ENCODE results near the gene HOXD11. TPM values are rescaled to one million over a fixed set of nuclear protein-coding genes. Genes with fewer than 3 reads are reported as not detected.

Gene HOXD11
- total and polyA plus RNA-seq, 2 of the 13 experiments (the other 11 are each of a cell fraction or from before 2014, with no cell fraction given) = not detected

DNA sequence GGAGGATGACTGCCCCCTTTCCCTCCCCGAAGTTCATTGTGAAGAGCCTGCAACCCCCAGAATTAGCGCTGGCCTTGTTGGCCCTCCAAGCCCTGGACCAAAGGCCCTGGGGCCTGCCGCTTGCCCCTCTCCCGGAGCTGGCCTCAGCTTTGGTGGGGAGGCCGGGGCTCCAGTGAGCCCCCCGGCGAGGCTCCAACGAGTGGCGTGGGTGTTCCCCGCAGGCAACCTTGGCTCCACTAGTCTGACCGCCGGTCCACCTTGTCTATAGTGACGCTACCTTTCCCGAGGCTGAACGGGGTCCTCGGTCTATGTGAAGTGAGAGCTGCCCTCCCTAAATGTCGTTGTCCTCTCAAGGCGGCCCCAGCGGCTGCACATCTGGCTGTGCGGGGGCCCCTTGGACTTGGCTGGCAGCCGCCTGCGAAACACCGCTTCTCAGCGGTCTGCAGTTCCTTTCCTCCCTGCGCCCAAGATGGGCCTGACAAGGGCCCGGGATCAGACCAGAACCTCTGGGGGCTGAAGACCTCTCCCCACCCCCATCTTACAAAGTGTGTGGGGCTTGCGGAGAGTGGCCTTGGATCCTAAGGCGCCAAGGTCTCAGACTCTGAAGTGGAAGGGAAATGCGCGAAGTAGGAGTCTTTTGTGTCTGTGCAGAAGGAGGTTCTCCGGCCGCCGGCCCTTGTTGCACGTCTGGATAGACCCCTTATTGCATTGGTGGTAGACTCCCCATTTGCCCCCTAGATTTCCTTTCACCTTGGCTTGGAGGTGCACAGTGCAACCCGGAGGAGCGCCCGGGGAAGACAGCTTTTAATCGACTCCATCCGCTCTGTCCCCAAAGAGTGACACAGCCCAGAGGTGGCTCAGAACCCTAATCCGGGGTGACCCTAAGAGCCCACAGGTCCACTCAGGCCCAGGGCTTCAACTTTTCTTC, 5.6 kb downstream of the HOXD11 start:
- H3K9ac ChIP-seq (ENCODE audit: insufficient read depth, low read depth, low read length) = no peak overlapping the region
- H2AFZ ChIP-seq (ENCODE audit: low read length) = no peak overlapping the region
- no peaks in the 10 kb centered on the region for H3K9me3 ChIP-seq (ENCODE audit: low read length)
- no peak overlapping the region for H3K4me3 ChIP-seq (replicated peaks in 1 of 3; ENCODE audit: insufficient read depth in 1 of 3, low read depth in 2 of 3, low read length in 3 of 3)
- H3K4me2 ChIP-seq (ENCODE audit: low read depth, low read length) = no peak overlapping the region
- H3K27me3 ChIP-seq (ENCODE audit: control insufficient read depth in 1 of 2, insufficient read depth in 2 of 2, low read length in 2 of 2) = peaks cover 19 to 92% of the 10 kb centered on the region in 2 experiments; a peak in 4 of 5 replicates
- H3K36me3 ChIP-seq (replicated peaks in 1 of 2; ENCODE audit: control insufficient read depth in 1 of 2, insufficient read depth in 2 of 2, low read length in 2 of 2) = no peaks in the 10 kb centered on the region
- H3K4me1 ChIP-seq (ENCODE audit: insufficient read depth, low read length) = peaks cover 14% of the 10 kb centered on the region
- no TSS peak for BruUV-seq (replicated peaks)
- no peaks in the 10 kb centered on the region for H4K20me1 ChIP-seq (ENCODE audit: insufficient read depth, low read length)
- intact Hi-C loops (cut with micrococcal nuclease; ENCODE audit: unreplicated experiment) (loop anchor here (5.0 kb wide), 2 partner anchors 525 to 1035 kb away; no protein-coding TSS in a partner anchor), in situ Hi-C loops (cut with HindIII; ENCODE audit: extremely low pct_ligation_motif_present, low pct_unique_long_range_greater_than_20kb) (no loop called here)
- no peak for TF ChIP-seq ZFY (CRISPR knock-in tag; IDR thresholded peaks at IDR 0.05)
- no peak for TF ChIP-seq AKAP8 (CRISPR knock-in tag; IDR thresholded peaks at IDR 0.05)
- TF ChIP-seq, protein P1, sequence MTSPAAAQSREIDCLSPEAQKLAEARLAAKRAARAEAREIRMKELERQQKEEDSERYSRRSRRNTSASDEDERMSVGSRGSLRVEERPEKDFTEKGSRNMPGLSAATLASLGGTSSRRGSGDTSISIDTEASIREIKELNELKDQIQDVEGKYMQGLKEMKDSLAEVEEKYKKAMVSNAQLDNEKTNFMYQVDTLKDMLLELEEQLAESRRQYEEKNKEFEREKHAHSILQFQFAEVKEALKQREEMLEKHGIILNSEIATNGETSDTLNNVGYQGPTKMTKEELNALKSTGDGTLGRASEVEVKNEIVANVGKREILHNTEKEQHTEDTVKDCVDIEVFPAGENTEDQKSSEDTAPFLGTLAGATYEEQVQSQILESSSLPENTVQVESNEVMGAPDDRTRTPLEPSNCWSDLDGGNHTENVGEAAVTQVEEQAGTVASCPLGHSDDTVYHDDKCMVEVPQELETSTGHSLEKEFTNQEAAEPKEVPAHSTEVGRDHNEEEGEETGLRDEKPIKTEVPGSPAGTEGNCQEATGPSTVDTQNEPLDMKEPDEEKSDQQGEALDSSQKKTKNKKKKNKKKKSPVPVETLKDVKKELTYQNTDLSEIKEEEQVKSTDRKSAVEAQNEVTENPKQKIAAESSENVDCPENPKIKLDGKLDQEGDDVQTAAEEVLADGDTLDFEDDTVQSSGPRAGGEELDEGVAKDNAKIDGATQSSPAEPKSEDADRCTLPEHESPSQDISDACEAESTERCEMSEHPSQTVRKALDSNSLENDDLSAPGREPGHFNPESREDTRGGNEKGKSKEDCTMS (CRISPR knock-in tag; conservative IDR thresholded peaks at IDR 0.05) = no peak
- TF ChIP-seq, protein P2, sequence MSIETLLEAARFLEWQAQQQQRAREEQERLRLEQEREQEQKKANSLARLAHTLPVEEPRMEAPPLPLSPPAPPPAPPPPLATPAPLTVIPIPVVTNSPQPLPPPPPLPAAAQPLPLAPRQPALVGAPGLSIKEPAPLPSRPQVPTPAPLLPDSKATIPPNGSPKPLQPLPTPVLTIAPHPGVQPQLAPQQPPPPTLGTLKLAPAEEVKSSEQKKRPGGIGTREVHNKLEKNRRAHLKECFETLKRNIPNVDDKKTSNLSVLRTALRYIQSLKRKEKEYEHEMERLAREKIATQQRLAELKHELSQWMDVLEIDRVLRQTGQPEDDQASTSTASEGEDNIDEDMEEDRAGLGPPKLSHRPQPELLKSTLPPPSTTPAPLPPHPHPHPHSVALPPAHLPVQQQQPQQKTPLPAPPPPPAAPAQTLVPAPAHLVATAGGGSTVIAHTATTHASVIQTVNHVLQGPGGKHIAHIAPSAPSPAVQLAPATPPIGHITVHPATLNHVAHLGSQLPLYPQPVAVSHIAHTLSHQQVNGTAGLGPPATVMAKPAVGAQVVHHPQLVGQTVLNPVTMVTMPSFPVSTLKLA (IDR thresholded peaks at IDR 0.05) = no peak
- ATAC-seq (no peak), DNase-seq (ENCODE audit: low spot score) (no peak), FAIRE-seq (no peak)
- CTCF ChIA-PET (ENCODE audit: low intra/inter-chr PET ratio, low total read pairs) = no interaction called here
- no peak overlapping the region for H3K27ac ChIP-seq (ENCODE audit: extremely low read length, insufficient read depth, low read length)
- 53% methylated on average over 19 of the region's 40 CpGs for WGBS (ENCODE audit: low lambda C conversion rate)
- POLR2A ChIA-PET = no interaction called here
- H3K79me2 ChIP-seq (ENCODE audit: insufficient read depth, low read length) = no peaks in the 10 kb centered on the region
